ENCODE measurements around the gene COL18A1.
A peak's percentile ranks its signal among the peaks of the same experiment; 100 is the strongest.

Gene COL18A1

DNA sequence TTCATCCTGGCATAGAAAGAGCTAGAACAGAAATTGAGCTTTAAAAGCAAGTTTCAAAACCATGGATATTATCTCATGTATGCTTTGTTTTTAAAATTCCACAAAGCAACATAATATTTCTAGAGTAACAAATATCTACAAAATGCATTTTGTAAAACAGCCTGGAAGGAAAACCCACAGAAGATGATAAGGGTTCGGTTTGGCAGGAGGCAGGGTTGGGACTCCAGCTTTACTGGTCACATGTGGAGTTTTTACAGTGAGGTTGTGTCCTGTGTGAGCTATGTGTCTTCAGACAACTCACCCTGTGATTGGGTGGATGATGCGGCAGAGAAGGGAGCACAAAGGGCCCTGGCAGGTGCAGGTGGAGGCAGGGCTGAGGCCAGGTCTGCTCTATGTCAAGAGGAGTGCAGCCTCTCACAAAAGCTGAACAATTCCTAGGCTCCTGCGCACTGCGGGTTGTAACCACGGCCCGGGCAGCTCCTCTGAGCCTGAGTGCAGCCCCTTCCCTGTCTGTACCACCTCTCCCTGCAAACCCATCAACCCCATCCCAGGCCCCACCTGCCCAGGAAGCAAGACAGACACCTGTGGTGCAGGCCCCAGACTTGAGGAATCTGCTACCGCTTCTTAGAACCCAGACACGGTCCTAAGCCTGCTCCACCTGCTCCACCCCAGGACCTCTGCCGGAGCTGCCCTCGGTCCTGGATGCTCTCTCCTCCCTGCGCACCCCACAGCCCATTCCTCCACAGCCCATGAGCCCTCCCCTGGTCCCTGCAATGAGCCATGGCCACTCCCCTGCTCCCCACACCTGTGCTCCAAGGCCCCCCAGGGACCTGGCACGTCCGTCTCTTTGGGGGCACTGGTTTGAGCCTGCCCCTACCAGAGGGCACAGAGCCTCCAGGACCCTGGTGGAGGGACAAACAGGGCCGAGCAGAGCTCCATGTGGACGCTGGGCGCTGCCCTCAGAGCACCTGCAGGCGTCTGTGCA is 2.8 kb upstream of the COL18A1 start:
- DNase-seq (ENCODE audit: low spot score) = no peak

DNA sequence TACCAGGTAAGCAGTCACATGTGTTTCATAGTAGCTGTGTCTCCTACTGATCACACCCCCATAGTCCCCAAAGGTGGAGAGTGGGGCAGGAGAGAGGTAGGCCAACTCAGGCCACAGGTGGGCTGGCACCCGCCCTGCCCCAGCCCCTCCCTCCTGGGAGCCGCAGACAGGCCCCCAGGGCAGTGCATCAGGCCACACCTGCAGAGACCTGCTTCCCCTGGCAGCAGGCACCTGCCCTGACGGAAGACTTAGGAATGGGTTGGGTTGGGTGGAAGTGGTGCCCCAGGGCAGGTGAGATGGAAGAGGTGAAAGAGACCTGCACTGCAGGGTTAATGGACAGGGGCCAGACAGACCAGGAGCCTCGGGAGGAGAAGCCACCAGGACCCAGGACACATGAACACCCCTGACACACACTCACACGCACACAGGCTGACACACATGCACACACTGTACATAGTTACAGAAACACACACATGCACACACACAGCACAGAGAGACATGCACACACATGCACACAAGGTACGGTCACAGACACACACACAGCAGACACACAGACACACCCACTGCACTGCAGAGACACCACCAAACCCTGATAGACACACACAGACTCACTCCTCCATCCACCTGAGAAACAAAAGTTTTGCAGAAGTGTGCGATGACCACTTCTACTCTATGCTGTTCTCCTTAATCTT is 1.7 kb upstream of the COL18A1 start:
- no peak for DNase-seq (ENCODE audit: low spot score)

DNA sequence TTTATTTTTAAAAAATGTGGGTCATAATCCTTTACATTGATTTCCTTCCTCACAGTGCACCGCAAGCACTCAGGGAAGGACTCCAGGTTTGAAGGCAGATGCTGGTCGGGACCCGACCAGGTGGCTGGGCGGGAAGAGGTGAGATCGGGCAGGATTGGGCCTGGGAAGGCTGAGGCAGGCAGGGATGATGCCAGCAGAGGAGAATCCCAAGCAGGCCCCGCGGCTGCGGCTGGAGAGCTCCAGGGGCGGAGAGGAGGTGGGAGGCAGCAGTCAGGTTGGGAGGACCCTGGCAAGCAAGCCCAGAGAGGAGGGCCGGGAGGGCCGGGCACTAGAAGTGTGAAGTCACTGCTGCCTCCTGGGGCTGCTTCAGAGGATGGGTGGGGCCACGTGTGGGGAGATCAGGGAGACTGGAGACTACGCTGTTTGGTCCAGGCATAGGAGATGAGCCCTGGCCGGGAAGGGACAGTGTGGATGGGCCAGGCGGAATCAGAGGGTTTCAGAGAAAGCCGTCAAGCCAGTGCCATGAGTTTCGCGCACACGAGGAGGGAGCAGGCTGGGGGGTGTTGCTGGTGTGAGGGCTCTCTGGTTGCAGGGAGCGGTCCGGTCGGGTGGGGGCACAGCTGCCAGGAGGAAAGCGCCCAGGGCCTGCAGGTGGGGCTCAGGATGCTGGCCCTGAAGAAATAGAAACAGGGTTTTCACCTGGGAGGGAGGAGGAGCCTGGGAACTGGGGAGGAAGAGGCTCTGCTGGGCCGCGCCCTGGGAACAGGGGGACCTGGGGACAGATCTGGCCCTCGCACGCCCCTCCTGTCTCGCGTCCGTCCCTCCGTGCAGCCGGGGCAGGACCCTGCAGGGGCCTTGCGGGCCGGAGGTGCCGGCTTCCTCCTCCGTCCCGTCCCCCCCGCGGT is 888 bp upstream of the COL18A1 start:
- peak; percentile 57 for DNase-seq (ENCODE audit: low spot score)

DNA sequence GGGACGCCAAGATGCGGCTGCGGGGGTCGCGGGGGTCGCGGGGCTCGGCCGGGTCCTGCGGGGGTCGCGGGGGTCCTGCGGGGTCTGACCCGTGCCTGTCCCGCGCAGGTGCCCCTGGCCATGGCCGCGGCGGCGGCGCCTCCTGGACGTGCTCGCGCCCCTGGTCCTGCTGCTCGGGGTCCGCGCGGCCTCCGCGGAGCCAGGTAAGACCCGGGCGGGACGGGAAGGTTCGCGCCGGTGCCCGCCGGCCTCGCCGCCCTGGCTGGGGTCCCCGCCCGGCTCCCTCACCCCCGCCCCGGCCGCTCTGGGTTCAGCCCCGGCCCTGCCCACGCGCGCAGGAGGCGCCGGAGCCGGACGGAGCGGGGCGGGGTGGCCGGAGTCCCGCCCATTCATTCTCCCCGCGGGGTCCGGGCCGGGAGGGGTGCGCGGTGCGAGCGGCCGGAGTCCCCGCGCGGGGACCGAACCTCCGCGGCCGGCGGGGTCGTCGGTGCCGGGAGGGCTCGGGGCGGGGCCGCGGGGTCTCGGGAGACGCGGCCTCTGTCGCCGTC is 380 bp downstream of the COL18A1 start:
- peak; percentile 44 for DNase-seq (ENCODE audit: low spot score)

DNA sequence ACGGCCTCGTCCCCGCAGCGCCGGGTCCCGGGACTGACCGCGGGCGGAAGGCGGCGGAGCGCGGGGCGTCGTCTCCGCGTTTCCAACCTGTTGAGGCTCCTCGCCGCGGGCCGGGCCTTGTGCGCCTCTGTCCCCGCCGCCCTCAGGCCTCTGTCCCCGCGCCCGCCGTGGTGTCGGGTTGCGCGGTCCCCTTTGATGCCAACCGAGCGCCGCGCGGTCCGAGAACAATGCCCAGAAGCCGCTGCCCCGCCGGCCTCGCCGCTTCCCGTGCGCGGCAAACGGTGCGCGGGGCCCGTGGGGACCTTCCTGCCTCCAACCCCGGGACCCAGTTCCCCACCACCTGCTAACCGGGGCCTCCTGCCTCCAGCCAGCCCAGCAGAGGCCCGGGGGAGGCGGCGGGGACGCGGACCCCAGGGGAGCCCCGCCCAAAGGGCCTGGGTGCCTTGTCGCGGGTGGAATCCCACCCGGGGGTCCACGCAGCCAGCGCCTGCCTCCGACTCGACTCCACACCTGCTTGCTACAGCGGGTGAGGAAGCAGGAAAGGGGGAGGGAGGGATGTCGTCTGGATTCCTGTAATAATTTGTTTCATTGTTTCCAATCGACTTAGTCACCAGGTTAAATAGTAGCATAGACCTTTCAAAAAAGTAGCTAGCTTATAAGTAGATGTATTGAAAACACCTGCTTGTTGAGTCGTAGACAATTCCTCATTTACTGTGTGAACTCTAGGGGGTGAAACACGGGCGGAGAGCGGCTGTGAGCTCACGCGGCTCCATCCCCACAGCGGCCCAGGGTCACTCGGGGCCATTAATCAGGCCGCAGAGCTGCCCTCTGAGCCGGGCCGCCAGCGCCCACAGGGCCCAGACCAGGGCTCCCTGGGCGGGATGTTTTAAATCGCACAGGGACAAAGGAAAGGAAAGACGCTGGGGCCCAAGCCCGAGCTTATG is 1.1 kb downstream of the COL18A1 start:
- DNase-seq (ENCODE audit: low spot score) = peak; percentile 19

DNA sequence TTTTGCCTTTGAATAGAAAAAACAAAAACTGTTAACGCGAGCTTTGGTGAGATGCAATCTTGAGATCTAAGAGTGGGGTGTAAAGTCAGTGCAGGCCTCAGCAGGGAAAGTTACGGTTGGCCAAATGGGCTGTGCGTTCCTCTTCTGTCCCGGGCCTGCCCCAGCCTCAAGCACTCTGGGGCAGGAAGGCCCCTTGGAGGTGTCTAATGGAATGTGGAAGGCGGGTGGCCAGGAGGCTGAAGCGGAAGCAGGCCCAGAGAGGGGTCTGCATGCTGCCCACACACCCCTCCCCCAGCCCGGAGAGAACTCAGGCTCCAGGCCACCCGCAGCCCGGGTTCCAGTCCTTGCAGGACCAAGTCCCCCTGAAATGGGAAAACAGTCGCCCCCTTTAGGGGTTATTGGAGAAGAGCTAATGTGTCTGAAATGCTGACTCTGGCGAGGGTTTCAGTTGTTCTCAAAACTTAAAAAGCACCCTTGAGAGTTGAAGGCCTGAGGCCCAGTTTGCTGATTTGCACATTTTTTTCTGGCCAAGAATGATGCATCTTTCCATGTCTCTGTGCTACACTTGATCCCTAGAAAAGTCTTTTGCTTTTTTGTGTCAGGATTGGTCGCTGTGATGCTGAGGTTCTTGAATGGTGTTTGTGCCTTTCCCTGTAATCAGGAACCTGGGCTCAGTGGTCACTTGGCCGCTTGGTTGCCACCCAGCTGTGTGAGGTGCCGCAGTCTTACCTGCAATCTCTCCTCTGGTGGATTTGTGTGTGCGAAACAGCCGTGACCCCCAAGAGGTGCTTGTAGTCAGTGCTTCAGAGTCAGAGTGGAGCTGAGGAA is 2.0 kb downstream of the COL18A1 start:
- peak; percentile 12 for DNase-seq (ENCODE audit: low spot score)

DNA sequence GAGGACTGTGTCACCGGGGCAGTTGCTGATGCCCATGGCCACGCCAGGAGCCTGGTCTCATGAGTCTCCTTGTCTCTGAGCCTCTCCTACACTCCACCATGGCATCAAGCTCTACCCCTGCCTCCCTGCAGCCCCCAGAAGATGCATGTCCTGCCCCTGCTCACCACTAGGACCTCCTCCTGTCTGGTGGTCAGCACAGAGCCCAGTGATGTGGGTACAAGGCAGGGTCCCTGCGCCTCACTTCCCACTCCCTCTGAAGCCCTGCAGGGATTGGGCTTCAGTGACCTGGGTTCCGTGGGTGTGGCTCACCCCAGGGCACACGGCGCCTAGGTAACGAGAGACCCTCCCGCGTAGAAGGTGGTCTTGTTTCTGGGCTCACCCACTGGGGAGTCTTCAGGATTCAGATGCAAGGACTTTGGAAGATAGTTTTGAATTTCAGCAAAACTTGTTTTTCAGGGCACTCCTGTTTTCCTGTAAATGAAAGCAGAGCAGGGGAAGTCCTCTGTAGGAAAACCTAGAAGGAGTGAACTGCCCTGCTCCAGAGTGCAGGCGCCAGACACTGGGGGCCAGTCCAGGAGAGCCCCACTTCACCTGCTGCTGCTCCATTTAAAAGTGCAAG is 2.8 kb downstream of the COL18A1 start:
- DNase-seq (ENCODE audit: low spot score) = no peak

DNA sequence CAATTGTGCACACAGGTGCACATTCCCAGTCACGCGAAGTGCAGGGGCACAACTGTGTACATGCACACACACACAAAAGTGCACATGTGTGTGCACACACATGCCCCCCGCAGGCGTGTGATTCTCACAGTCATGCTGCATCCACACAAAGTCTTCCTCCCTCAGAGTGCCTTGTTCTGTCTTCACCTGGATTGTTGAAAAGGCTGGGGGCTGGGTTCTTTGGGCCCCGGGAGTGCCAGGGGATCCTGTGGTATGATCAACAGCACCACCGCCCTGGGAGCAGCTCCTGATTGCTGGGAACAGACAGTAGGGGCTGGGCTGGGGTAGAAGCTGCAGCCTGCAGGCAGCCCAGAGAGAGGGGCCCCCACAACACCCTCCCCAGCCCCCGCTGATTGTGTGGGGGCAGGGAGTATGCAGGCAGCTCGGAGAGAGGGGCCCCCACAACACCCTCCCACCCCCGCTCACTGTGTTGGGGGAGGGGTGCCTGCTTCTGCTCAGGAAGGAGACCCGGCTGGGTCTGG is 3.4 kb downstream of the COL18A1 start:
- no peak for DNase-seq (ENCODE audit: low spot score)

DNA sequence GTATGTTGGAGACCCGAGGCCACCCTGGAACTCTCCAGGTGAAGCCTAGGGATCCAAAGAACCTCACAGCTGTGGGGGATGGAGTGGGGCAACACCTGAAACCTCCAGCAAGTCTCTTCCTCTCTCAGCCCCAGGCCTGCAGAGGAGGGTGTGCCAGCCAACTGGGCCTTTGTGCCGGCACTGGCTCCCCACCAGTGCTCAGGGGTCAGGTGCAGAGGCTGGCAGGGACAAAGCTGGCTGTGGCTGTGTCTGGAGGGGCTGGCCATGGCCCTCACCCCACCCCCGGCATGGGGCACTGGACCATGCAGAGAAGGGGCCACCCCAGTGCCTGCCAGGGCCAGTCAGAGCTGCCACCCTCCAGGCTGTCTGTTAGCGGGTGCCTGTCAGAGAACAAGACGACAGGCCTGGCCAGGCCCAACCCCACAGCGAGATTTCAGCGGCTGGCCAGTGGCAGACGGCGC is 3.9 kb downstream of the COL18A1 start:
- DNase-seq (ENCODE audit: low spot score) = no peak

DNA sequence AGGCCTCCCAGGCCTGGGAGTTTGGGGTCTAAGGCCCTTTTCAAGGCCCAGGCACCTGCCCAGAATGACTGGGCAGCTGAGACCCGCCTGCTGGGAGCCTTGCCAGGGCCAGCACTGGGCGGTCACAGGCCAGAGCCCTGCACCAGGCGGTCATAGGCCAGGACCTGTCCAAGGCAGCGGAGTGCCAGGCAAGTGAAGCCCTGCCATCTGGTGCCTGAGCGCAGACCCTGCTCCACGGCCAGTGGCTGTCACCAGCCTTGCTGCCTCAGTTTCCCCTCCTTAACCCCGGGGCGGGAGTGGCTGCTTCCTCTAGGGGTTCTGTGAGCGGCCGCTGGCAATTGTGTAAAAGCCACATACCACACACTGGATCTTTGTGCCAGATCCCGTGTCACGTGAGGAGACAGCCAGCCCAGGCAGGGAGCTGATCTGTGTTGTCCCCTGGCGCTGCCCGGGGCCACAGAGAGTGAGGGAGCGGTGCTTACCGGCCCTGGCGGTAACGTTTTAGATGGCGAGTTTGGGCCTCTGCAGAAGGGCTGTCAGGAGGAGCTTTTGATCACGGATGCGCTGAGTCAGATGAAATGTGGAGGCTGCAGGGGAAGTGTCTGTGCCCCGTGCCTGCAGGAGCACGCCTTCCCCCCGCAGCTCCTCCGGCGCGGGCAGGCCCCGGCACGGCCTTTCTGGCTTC is 4.6 kb downstream of the COL18A1 start:
- peak; percentile 35 for DNase-seq (ENCODE audit: low spot score)

DNA sequence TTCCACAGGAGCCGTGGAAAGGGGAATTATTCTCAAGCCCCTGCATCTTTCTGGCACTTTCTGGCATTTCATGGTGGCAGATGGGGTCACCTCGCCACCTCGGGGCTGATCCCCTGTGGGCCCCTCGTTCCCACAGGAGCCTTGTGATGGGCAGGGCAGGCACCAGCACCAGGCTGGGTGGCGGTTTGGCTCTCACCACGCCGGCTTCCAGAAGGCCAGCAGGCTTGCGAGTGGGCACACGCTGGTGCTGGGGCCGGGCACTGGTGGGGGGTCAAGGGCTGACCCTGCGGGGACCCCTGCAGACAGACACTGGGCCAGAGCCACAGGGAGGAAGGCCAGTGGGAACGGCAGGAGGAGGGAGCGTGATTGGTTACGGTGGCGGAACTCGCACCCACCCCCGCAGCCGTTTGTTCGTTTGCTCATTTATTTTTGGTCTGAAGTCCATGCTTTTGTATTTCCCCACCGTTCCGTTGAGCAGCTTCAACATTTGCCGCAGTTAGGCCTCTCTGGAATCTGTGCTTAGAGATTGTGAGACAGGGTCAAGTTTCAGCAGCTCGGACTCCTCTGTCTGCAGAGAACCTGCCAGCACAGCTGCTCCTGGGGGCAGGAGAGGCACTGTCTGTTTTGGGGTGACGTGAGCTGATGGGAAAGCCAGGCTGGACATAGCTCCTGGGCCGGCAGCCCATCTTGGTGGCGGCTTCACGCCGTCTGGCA is 5.3 kb downstream of the COL18A1 start:
- no peak for DNase-seq (ENCODE audit: low spot score)

DNA sequence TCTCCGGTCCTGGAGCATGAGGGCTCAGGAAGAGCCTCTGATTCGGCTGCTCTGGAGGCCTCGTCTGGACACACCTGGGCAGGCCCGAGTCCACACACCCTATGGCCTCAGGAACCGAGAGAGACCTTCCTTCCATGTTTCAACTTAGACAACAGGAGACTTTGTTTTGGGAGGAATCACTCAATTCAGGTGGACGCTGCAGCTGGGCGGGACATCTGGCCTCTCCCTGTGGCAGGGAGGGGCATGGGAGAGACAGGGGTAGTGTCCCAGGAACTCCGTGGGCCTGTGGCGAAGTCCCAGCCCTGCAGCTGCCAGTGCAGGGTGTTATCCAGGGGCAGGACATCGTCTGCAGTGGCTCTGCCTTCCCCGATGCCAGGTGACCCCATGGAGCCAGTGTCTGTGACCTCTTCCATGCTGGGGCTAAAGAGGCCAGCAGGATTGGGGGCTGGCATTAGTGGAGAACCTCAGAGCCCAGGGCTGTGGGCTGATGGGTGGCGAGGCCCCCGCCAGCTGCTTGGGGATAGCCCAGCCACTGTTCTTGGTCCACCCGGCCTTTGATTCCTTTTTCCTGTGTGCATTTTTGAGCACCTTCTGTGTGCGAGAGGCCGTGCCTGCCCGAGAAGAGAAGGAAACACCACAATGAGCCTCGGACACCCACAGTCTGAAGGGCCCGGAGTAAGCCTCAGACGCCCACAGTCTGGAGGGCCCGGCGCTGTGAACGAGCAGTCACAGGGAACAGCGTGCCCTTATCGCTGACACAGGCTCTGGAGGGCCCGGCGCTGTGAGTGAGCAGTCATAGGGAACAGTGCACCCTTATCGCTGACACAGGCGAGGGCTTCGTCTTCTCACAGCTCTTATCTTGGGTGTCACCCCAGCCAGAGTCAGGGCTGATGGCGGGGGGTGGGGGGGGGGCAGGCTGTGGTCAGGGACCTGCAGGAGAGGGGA is 6.2 kb downstream of the COL18A1 start:
- peak; percentile 91 for DNase-seq (ENCODE audit: low spot score)

DNA sequence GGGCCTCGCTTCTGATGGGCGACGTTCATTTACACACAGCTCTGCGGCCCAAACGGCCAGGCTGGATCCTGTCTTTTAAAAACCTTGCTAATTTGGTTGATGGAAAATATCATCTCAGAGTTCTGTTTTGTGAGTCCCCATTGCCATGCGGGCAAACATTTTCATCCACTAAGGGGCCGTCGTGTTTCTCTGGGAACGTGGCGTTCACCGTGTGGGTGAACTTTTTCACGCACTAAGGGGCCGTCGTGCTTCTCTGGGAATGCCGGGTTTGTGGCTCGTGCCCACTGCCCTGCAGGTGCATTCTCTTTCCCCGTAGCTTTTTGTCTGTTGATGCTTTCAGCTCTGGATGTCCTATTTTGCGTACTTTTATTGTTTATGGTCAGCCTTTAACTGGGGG is 6.8 kb downstream of the COL18A1 start:
- DNase-seq (ENCODE audit: low spot score) = no peak

DNA sequence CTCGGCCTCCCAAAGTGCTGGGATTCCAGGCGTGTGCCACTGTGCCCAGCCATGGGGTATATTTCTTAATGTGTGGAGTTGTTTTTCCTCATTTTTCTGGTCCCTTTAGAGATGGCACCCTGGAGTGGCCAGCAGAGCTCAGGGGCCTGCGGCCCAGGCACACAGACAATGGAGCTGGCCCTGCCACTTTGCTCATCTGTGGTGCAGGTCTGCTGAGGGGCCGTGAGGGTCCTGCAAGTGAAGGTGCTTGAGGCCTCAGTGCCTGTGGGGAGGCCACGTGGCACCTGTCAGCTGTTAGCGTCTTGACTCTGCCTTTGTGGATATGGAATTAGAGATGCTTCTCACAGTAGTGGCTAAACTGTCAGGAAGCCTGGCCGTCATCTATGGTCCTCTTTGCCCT is 7.5 kb downstream of the COL18A1 start:
- DNase-seq (ENCODE audit: low spot score) = no peak

DNA sequence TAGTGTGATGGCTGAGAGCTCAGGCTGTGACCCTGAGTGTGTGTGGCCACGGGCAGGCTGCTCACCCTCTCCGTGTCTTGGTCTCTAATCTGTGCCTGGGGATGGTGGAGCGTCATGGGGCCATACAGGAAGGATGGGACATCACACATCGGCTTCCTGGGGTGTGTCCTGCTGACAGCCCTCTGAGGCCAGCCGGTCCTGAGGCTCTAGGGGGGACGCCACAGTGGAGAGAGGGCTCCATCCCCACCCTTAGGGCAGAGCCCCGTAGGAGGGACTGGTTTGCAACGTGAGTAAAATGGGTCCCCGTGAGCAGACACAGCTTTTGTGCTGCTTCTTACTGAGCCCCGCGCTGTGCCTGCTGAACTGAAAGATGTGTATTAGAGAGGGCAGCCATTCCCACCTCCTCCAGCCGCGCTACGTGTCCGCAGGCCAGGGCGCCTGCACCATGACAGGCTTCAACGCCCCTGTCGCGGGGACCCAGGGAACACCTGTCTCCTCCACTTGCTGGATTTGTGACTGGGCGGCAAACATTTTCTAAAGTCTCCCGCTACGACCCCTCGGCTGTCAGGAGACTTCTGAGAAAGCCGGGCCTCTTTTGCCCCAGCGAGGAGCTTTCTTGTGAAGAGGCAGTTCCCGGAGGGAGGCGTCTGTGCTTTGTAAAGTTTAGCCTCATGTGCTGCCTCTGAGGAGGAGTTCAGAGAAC is 8.1 kb downstream of the COL18A1 start:
- no peak for DNase-seq (ENCODE audit: low spot score)

DNA sequence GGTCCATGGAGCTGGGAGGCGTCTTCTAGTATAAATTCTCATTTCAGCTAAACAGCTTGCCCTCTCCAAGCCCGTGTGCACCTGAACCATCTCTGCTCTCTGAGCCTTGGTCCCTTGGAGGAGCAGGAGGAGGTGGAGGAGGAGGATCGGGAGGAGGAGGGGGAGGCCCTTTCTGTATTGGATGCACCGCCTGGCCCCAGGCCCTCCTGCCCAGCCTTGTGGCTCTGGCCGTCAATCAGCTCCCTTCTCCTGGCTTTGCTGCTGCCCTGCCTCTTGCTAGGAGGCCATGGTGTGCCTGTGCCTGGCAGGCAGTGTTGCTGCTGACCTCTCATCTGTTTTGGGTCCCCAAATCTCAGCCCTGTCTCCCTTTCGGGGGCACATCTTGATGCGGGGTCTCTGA is 9.0 kb downstream of the COL18A1 start:
- no peak for DNase-seq (ENCODE audit: low spot score)

All from hematopoietic multipotent progenitor cell treated with erythropoietin and hydrocortisone succinate and interleukin-3 and kit ligand, for 17 days (in vitro differentiated cells).